ENCODE results near the gene GTF2I. TPM values are rescaled to one million over a fixed set of nuclear protein-coding genes. Genes with fewer than 3 reads are reported as not detected.
"Not testable (repeated sequence)": the region's sequence is repeated elsewhere in the genome, so short reads cannot be mapped to it uniquely, and the experiment has no call there.

Gene GTF2I
- total and polyA plus RNA-seq, 2 donors (not counting 1 experiment from before 2014, with no cell fraction given) = 79.3 to 105 TPM

DNA sequence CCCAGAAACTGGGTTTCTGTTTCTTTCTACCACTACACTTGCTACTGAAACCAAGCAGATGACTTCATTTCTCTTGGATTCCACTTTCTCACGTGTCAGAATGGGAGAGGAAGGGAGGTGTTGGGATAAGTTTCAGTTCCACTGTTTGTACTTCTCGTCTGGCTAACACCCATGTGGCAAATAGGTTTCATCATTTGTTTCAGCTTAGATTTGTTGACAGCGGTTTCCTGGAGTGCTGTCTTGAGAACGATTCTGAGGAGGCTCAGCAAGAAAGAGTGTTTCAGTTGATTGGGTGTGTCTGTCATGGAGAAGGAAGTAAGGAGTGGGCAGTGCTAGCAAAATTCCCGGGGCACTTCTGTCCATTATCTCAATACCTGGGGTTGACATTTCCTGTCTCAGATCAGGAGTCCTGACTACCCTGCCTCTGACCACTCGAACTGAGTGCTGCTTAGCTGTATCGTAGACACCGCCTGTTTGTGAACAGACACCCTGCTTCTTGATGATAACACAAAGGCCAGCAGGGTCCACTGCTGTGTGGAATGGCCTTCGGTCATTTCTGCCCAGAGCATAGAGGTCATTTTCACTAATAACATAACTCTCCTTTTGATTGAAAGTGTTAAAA is 86.5 kb downstream of the GTF2I start:
- not testable (repeated sequence) for H4K20me1 ChIP-seq (ENCODE audit: control insufficient read depth, extremely low read depth, insufficient read depth, low read length); DNase-seq (ENCODE audit: low read depth in 2 of 2); H3K27me3 ChIP-seq (ENCODE audit: control insufficient read depth, insufficient read depth, low read length); H3K4me3 ChIP-seq (replicated peaks in 1 of 4; ENCODE audit: control extremely low read depth in 1 of 4, insufficient read depth in 1 of 4, low read depth in 3 of 4, low read length in 4 of 4); H3K9me3 ChIP-seq (ENCODE audit: control insufficient read depth, insufficient read depth, low read depth, low read length); H3K4me2 ChIP-seq (ENCODE audit: extremely low read depth, insufficient read depth, low read length); H2AFZ ChIP-seq (ENCODE audit: low read length); H3K27ac ChIP-seq (ENCODE audit: insufficient read depth, low read length); H3K4me1 ChIP-seq (ENCODE audit: control insufficient read depth, extremely low read depth, insufficient read depth, low read length); H3K79me2 ChIP-seq (ENCODE audit: control insufficient read depth, insufficient read depth, low read length); H3K36me3 ChIP-seq (ENCODE audit: control insufficient read depth, insufficient read depth, low read length); H3K9ac ChIP-seq (ENCODE audit: insufficient read depth, low read length)

- not testable (repeated sequence) for H3K4me3 ChIP-seq (replicated peaks in 1 of 4; ENCODE audit: control extremely low read depth in 1 of 4, insufficient read depth in 1 of 4, low read depth in 3 of 4, low read length in 4 of 4); H3K4me1 ChIP-seq (ENCODE audit: control insufficient read depth, extremely low read depth, insufficient read depth, low read length); H3K9ac ChIP-seq (ENCODE audit: insufficient read depth, low read length); H3K36me3 ChIP-seq (ENCODE audit: control insufficient read depth, insufficient read depth, low read length); DNase-seq (ENCODE audit: low read depth in 2 of 2); H4K20me1 ChIP-seq (ENCODE audit: control insufficient read depth, extremely low read depth, insufficient read depth, low read length); H2AFZ ChIP-seq (ENCODE audit: low read length); H3K27ac ChIP-seq (ENCODE audit: insufficient read depth, low read length); H3K79me2 ChIP-seq (ENCODE audit: control insufficient read depth, insufficient read depth, low read length); H3K9me3 ChIP-seq (ENCODE audit: control insufficient read depth, insufficient read depth, low read depth, low read length); H3K4me2 ChIP-seq (ENCODE audit: extremely low read depth, insufficient read depth, low read length); H3K27me3 ChIP-seq (ENCODE audit: control insufficient read depth, insufficient read depth, low read length)
Observed at GRCh38 chr7:74753921-74754482, 96.5 kb downstream of the GTF2I start.

DNA sequence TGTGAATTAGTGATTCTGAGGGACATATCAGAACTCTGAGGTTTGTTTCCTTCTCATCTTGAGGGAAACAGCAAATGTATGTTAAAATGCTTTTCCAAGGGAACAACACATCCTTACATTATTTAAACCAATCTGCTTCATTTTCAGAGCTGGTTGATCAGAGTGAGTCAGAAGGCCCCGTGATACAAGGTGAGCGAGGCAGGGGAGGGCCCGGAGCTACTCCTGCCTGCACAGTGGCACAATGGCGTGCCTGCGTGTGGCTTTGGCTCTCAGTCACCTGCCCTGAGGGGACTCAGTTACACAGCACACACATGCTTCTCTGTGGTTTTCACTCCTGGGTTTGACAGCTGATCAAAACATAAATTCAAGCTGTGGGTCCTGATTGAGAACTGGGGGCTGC is 99.2 kb downstream of the GTF2I start:
- H3K27me3 ChIP-seq (ENCODE audit: control insufficient read depth, insufficient read depth, low read length); DNase-seq (ENCODE audit: low read depth in 2 of 2); H3K9me3 ChIP-seq (ENCODE audit: control insufficient read depth, insufficient read depth, low read depth, low read length); H3K79me2 ChIP-seq (ENCODE audit: control insufficient read depth, insufficient read depth, low read length); H3K27ac ChIP-seq (ENCODE audit: insufficient read depth, low read length); H4K20me1 ChIP-seq (ENCODE audit: control insufficient read depth, extremely low read depth, insufficient read depth, low read length); H3K4me2 ChIP-seq (ENCODE audit: extremely low read depth, insufficient read depth, low read length); H3K4me1 ChIP-seq (ENCODE audit: control insufficient read depth, extremely low read depth, insufficient read depth, low read length); H3K9ac ChIP-seq (ENCODE audit: insufficient read depth, low read length); H2AFZ ChIP-seq (ENCODE audit: low read length); H3K36me3 ChIP-seq (ENCODE audit: control insufficient read depth, insufficient read depth, low read length); H3K4me3 ChIP-seq (replicated peaks in 1 of 4; ENCODE audit: control extremely low read depth in 1 of 4, insufficient read depth in 1 of 4, low read depth in 3 of 4, low read length in 4 of 4): not testable (repeated sequence)

GRCh38 chr7:74758268-74758667 is 100.8 kb downstream of the GTF2I start:
- H3K79me2 ChIP-seq (ENCODE audit: control insufficient read depth, insufficient read depth, low read length); H3K9me3 ChIP-seq (ENCODE audit: control insufficient read depth, insufficient read depth, low read depth, low read length); H3K4me2 ChIP-seq (ENCODE audit: extremely low read depth, insufficient read depth, low read length); H3K27ac ChIP-seq (ENCODE audit: insufficient read depth, low read length); H3K4me1 ChIP-seq (ENCODE audit: control insufficient read depth, extremely low read depth, insufficient read depth, low read length); H2AFZ ChIP-seq (ENCODE audit: low read length); H4K20me1 ChIP-seq (ENCODE audit: control insufficient read depth, extremely low read depth, insufficient read depth, low read length); H3K9ac ChIP-seq (ENCODE audit: insufficient read depth, low read length); H3K4me3 ChIP-seq (replicated peaks in 1 of 4; ENCODE audit: control extremely low read depth in 1 of 4, insufficient read depth in 1 of 4, low read depth in 3 of 4, low read length in 4 of 4); H3K36me3 ChIP-seq (ENCODE audit: control insufficient read depth, insufficient read depth, low read length); H3K27me3 ChIP-seq (ENCODE audit: control insufficient read depth, insufficient read depth, low read length); DNase-seq (ENCODE audit: low read depth in 2 of 2): not testable (repeated sequence)

- H3K79me2 ChIP-seq (ENCODE audit: control insufficient read depth, insufficient read depth, low read length); H3K4me2 ChIP-seq (ENCODE audit: extremely low read depth, insufficient read depth, low read length); H3K27me3 ChIP-seq (ENCODE audit: control insufficient read depth, insufficient read depth, low read length); H4K20me1 ChIP-seq (ENCODE audit: control insufficient read depth, extremely low read depth, insufficient read depth, low read length); H3K4me3 ChIP-seq (replicated peaks in 1 of 4; ENCODE audit: control extremely low read depth in 1 of 4, insufficient read depth in 1 of 4, low read depth in 3 of 4, low read length in 4 of 4); H3K4me1 ChIP-seq (ENCODE audit: control insufficient read depth, extremely low read depth, insufficient read depth, low read length); H3K9me3 ChIP-seq (ENCODE audit: control insufficient read depth, insufficient read depth, low read depth, low read length); DNase-seq (ENCODE audit: low read depth in 2 of 2); H2AFZ ChIP-seq (ENCODE audit: low read length); H3K9ac ChIP-seq (ENCODE audit: insufficient read depth, low read length); H3K36me3 ChIP-seq (ENCODE audit: control insufficient read depth, insufficient read depth, low read length); H3K27ac ChIP-seq (ENCODE audit: insufficient read depth, low read length): not testable (repeated sequence)
Observed at GRCh38 chr7:74758982-74759381, 101.5 kb downstream of the GTF2I start.

GRCh38 chr7:74765205-74765918 is 107.8 kb downstream of the GTF2I start:
- H3K4me1 ChIP-seq (ENCODE audit: control insufficient read depth, extremely low read depth, insufficient read depth, low read length); H4K20me1 ChIP-seq (ENCODE audit: control insufficient read depth, extremely low read depth, insufficient read depth, low read length); H2AFZ ChIP-seq (ENCODE audit: low read length): not testable (repeated sequence)

More at GRCh38 chr7:74765205-74765918, 107.8 kb downstream of the GTF2I start:
- not testable (repeated sequence) for H3K4me3 ChIP-seq (replicated peaks in 1 of 4; ENCODE audit: control extremely low read depth in 1 of 4, insufficient read depth in 1 of 4, low read depth in 3 of 4, low read length in 4 of 4); H3K9ac ChIP-seq (ENCODE audit: insufficient read depth, low read length); H3K79me2 ChIP-seq (ENCODE audit: control insufficient read depth, insufficient read depth, low read length); H3K9me3 ChIP-seq (ENCODE audit: control insufficient read depth, insufficient read depth, low read depth, low read length); DNase-seq (ENCODE audit: low read depth in 2 of 2); H3K36me3 ChIP-seq (ENCODE audit: control insufficient read depth, insufficient read depth, low read length); H3K27ac ChIP-seq (ENCODE audit: insufficient read depth, low read length); H3K4me2 ChIP-seq (ENCODE audit: extremely low read depth, insufficient read depth, low read length); H3K27me3 ChIP-seq (ENCODE audit: control insufficient read depth, insufficient read depth, low read length)

All from fibroblast of lung (primary cell).